Measurements from ENCODE around the gene RNF10.
"Not testable (repeated sequence)": the region's sequence is repeated elsewhere in the genome, so short reads cannot be mapped to it uniquely, and the experiment has no call there.

The RNF10 gene

GRCh38 chr12:120529641-120530417 is 4.3 kb upstream of the RNF10 start:
- no peak for FAIRE-seq

GRCh38 chr12:120530418-120530761 is 3.8 kb upstream of the RNF10 start:
- not testable (repeated sequence) for FAIRE-seq

GRCh38 chr12:120532701-120533238 is 1.4 kb upstream of the RNF10 start:
- FAIRE-seq, result no peak

GRCh38 chr12:120534703-120535655 is 823 bp downstream of the RNF10 start:
- no peak for FAIRE-seq

GRCh38 chr12:120536064-120536791 is 2.1 kb downstream of the RNF10 start:
- no peak for FAIRE-seq

GRCh38 chr12:120537856-120538220 is 3.7 kb downstream of the RNF10 start:
- FAIRE-seq, result no peak

- FAIRE-seq, result no peak
Measured at GRCh38 chr12:120538281-120539156, 4.4 kb downstream of the RNF10 start.

GRCh38 chr12:120539303-120539702 is 5.1 kb downstream of the RNF10 start:
- no peak for FAIRE-seq

- no peak for FAIRE-seq
Measured at GRCh38 chr12:120540445-120540844, 6.3 kb downstream of the RNF10 start.

- FAIRE-seq, result no peak
Measured at GRCh38 chr12:120542166-120542565, 8.0 kb downstream of the RNF10 start.

- no peak for FAIRE-seq
Measured at GRCh38 chr12:120544691-120545090, 10.5 kb downstream of the RNF10 start.

- no peak for FAIRE-seq
Measured at GRCh38 chr12:120546050-120546386, 11.9 kb downstream of the RNF10 start.

- FAIRE-seq, result no peak
Measured at GRCh38 chr12:120554678-120555077, 20.5 kb downstream of the RNF10 start.

- FAIRE-seq, result no peak
Measured at GRCh38 chr12:120557589-120557988, 23.4 kb downstream of the RNF10 start.

GRCh38 chr12:120562906-120563305 is 28.8 kb downstream of the RNF10 start:
- FAIRE-seq, result no peak

GRCh38 chr12:120563495-120563894 is 29.3 kb downstream of the RNF10 start:
- FAIRE-seq, result no peak

GRCh38 chr12:120571299-120571698 is 37.1 kb downstream of the RNF10 start:
- FAIRE-seq, result no peak

- no peak for FAIRE-seq
Measured at GRCh38 chr12:120573560-120573959, 39.4 kb downstream of the RNF10 start.

GRCh38 chr12:120574106-120574505 is 40.0 kb downstream of the RNF10 start:
- FAIRE-seq, result no peak

GRCh38 chr12:120579179-120579578 is 45.0 kb downstream of the RNF10 start:
- no peak for FAIRE-seq

- FAIRE-seq, result peak; percentile 85
Measured at GRCh38 chr12:120580787-120581723, 46.9 kb downstream of the RNF10 start, which contains the start of gene POP5. Gene POP5 (minus strand): TSS chr12:120581402. CDS start chr12:120581362, 40 bp downstream.

All from TTC549 (cell line).